A673 (cell line): ENCODE results near the gene KIF17.

Experiments used
- CTCF ChIP-seq: fragments of 300-800, 200-600 bp; sonication (generic); conservative IDR thresholded peaks from 2 replicates; pipeline ENCODE4 v1.5.1; 2017; ENCODE audit warnings: low read depth, mild to moderate bottlenecking, antibody characterized with exemption, low read length, moderate library complexity, mixed read lengths
- EZH2 ChIP-seq: fragments of 200-600 bp; sonication (generic); IDR thresholded peaks from 2 replicates; pipeline ENCODE4 v1.6.1; 2017; ENCODE audit warnings: borderline replicate concordance, low read depth, mild to moderate bottlenecking, mixed read lengths, antibody characterized with exemption, low read length; ENCODE audit not compliant: poor library complexity, severe bottlenecking

GRCh38 chr1:20672265-20672632 lies 45.6 kb downstream of the KIF17 start:
- TF ChIP-seq CTCF = no peak
- TF ChIP-seq EZH2 = no peak
